Stimulated activated CD4-positive, alpha-beta T cell treated with anti-CD3 and anti-CD28 coated beads, Interleukin-12 subunit alpha, Interleukin-12 subunit beta, amount 100 ng/mL, for 24 hours (primary cell): ENCODE data around the gene SEL1L.
A peak's percentile ranks its signal among the peaks of the same experiment; 100 is the strongest.
"Not testable (repeated sequence)": the region's sequence is repeated elsewhere in the genome, so short reads cannot be mapped to it uniquely, and the experiment has no call there.

Experiments
- DNase-seq, 2 experiments: peaks; one replicate each; pipeline ENCODE4 v3.0.0-alpha.2; 2020; ENCODE audit warnings: low read depth in 2 of 2

SEL1L gene

GRCh38 chr14:81447021-81447764 lies 86.5 kb downstream of the SEL1L start:
- DNase-seq: no peak

GRCh38 chr14:81446279-81447007 lies 87.2 kb downstream of the SEL1L start:
- no peak for DNase-seq

GRCh38 chr14:81441626-81442134 lies 92.0 kb downstream of the SEL1L start:
- DNase-seq: no peak

- no peak for DNase-seq
These were observed 93.6 kb downstream of the SEL1L start for GRCh38 chr14:81440041-81440440.

- DNase-seq: no peak
These were observed 96.4 kb downstream of the SEL1L start for GRCh38 chr14:81437244-81437643.

GRCh38 chr14:81436296-81437138 lies 97.1 kb downstream of the SEL1L start:
- peak in 1 of 2 experiments; percentile 37 for DNase-seq

GRCh38 chr14:81435391-81436295 lies 98.0 kb downstream of the SEL1L start:
- DNase-seq: no peak

GRCh38 chr14:81435048-81435390 lies 98.6 kb downstream of the SEL1L start:
- no peak for DNase-seq

- DNase-seq: no peak
These were observed 99.4 kb downstream of the SEL1L start for GRCh38 chr14:81434230-81434629.

- DNase-seq: no peak
These were observed 100.3 kb downstream of the SEL1L start for GRCh38 chr14:81433378-81433777.

GRCh38 chr14:81432219-81432661 lies 101.4 kb downstream of the SEL1L start:
- DNase-seq: no peak

GRCh38 chr14:81430235-81430634 lies 103.4 kb downstream of the SEL1L start:
- DNase-seq: no peak

GRCh38 chr14:81429749-81430148 lies 103.9 kb downstream of the SEL1L start:
- DNase-seq: not testable (repeated sequence)

GRCh38 chr14:81429028-81429427 lies 104.6 kb downstream of the SEL1L start:
- DNase-seq: no peak

GRCh38 chr14:81427348-81428058 lies 106.2 kb downstream of the SEL1L start:
- DNase-seq: no peak

- no peak for DNase-seq
These were observed 110.1 kb downstream of the SEL1L start for GRCh38 chr14:81423504-81423903.
